Measurements from ENCODE around the gene PRELID3B.

DNA sequence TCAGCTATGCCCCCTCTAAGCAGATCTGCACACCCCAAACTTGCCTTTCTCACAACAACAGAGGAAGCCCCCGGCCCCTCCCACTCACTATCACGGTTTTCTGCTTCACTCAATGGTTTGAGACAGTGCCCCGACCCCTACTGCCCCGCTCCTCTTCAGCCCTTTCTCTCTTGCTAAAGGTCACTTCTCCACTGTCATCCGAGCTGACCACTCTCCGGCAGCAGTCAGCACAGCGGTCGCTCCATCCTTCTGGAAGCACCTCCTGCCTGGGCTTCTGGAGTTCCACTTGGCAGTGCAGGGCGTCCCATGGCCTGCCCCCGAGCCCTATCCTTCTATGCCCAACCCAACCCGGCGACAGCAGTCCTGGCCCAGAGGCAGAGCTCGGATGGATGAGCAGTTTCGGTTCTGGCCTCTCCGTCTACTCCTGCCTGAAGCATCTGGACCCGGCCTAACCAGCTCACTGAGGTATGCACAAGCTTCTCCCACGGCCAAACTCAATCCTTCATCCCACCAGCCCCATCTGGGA, 39.6 kb downstream of the PRELID3B start:
- TF ChIP-seq, protein P1, sequence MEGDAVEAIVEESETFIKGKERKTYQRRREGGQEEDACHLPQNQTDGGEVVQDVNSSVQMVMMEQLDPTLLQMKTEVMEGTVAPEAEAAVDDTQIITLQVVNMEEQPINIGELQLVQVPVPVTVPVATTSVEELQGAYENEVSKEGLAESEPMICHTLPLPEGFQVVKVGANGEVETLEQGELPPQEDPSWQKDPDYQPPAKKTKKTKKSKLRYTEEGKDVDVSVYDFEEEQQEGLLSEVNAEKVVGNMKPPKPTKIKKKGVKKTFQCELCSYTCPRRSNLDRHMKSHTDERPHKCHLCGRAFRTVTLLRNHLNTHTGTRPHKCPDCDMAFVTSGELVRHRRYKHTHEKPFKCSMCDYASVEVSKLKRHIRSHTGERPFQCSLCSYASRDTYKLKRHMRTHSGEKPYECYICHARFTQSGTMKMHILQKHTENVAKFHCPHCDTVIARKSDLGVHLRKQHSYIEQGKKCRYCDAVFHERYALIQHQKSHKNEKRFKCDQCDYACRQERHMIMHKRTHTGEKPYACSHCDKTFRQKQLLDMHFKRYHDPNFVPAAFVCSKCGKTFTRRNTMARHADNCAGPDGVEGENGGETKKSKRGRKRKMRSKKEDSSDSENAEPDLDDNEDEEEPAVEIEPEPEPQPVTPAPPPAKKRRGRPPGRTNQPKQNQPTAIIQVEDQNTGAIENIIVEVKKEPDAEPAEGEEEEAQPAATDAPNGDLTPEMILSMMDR (IDR thresholded peaks at IDR 0.05), result no peak
- no peak for TF ChIP-seq POLR2AphosphoS5 (IDR thresholded peaks at IDR 0.05)
- TF ChIP-seq POLR2A (IDR thresholded peaks at IDR 0.05), result no peak
